Thyroid gland (tissue), 4 donors: ENCODE results near the gene PHF19.

Source experiments
- CTCF ChIP-seq, 6 experiments: fragments of 200-600 bp in 3 of 6; fragments of 450-650 bp in 3 of 6; sonication (generic) in 3 of 6; IDR thresholded peaks; one replicate each; pipeline ENCODE4 v1.5.1; 2016 to 2019; ENCODE audit warnings: antibody characterized with exemption in 6 of 6, mild to moderate bottlenecking in 2 of 6, inconsistent platforms in 1 of 6, moderate library complexity in 1 of 6
- POLR2A ChIP-seq, 2 donors: fragments of 450-650 bp; IDR thresholded peaks; one replicate each; pipeline ENCODE4 v1.6.1; 2017; ENCODE audit warnings: antibody characterized with exemption in 2 of 2, mild to moderate bottlenecking in 2 of 2, moderate library complexity in 1 of 2

DNA sequence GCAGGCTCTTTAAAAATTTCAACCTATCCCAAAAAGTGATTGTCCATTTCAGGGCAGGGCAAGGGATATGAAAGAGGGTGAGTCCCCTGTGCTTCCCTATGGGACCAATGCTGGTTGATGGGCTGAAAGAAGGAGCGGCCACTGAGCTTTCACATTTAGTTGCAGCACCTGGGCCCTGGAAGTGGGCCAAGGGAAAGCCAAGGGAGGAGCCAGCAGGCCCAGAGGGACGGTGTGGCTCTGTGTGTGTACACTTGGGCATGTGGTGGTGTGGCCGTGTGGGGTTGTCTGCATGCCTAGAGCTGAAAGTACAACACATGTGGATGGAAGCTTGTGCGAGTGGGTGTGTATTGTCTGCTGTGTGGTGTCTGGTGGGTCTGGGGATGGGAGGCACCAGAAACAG lies 20.3 kb downstream of the PHF19 start:
- TF ChIP-seq CTCF (IDR thresholded peaks at IDR 0.05) = no peak
- no peak for TF ChIP-seq POLR2A (IDR thresholded peaks at IDR 0.05)
